IMR-90 (cell line): ENCODE results near the gene ADAMTSL2.

Source experiments
- BHLHE40 ChIP-seq: fragments of 150-350 bp; IDR thresholded peaks from 2 replicates; pipeline ENCODE4 v1.6.1; 2016; ENCODE audit warnings: mild to moderate bottlenecking, low read depth, low read length
- CTCF ChIP-seq: conservative IDR thresholded peaks from 2 replicates; pipeline ENCODE4 v1.5.1; 2012; ENCODE audit warnings: mild to moderate bottlenecking, low read depth, low read length, improper control_type of control experiment
- MXI1 ChIP-seq: IDR thresholded peaks from 2 replicates; pipeline ENCODE4 v1.6.1; 2012; ENCODE audit warnings: low read depth, mild to moderate bottlenecking, low read length, moderate library complexity, borderline replicate concordance
- POLR2A ChIP-seq: IDR thresholded peaks from 2 replicates; pipeline ENCODE4 v1.6.1; 2012; ENCODE audit warnings: mild to moderate bottlenecking, low read depth, low read length
- RCOR1 ChIP-seq: IDR thresholded peaks from 2 replicates; pipeline ENCODE4 v1.6.1; 2012; ENCODE audit warnings: mild to moderate bottlenecking, low read length, improper control_type of control experiment; ENCODE audit not compliant: insufficient replicate concordance

DNA sequence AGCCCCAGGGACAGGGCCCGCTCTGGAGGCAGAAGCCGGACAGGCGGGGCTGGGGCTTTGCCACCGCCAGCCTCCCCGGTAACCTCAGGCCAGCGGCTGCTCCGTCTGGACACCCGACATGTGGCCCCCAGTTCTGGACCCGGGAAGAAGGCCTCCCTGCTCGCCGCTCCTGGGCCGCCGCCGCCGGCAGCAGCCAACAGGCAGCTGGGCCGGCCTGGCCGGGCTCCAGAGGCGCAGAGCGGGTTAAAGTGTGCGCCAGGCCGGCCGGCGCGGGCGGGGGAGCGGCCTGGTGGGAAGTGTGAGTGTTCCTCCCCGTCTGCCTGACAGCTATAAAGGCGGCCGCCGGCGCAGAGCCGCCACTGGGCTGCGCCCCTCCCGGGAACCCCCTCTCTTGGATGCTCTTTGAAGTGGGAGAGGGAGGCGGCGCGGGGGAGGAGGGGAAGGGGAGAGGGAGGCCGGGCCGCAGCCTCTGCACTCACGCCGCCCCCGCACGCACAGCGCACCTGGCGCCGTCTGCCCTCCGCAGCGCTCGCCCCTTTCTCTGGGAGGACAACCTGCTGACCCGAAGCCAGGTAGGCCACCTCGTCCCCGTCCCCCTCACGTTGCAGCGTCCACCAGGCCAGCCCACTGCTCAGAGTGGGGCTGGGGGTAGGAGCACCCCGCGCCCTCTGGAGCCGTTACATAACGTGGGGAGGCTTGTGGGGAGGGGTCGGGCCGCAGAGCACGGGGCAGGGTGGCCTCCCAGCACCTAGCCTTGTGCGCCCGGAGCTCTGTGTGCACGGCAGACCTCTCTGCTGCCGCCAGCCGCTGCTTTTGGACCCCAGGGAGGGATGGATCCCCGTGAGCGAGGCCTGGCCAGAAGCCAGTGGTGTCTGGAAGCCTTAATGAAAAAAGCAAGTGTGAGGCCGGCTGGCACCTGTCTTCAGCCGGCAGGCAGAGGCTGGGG lies at the start of gene ADAMTSL2:
- TF ChIP-seq RCOR1 = no peak
- TF ChIP-seq MXI1 = no peak
- no peak for TF ChIP-seq CTCF
- no peak for TF ChIP-seq POLR2A
- TF ChIP-seq BHLHE40 = peak; percentile 45
